ENCODE measurements around the gene MLLT3. TPM values are rescaled to one million over a fixed set of nuclear protein-coding genes. Genes with fewer than 3 reads are reported as not detected.

MLLT3 gene
- total and polyA plus RNA-seq, 2 of the 8 experiments (the other 6 are each of a cell fraction or from before 2014, with no cell fraction given), result 5.9 to 9.6 TPM

GRCh38 chr9:20349568-20349967 is 272.7 kb downstream of the MLLT3 start (continued):
- TF ChIP-seq CHD7 (IDR thresholded peaks at IDR 0.05; ENCODE audit: insufficient replicate concordance, low read length) (no peak), JUND (IDR thresholded peaks at IDR 0.05; ENCODE audit: low read length) (no peak), NRF1 (IDR thresholded peaks at IDR 0.05; ENCODE audit: low read depth, low read length) (no peak), SRF (IDR thresholded peaks at IDR 0.05; ENCODE audit: low read depth, low read length) (no peak), EGR1 (IDR thresholded peaks at IDR 0.05; ENCODE audit: borderline replicate concordance, low read depth, low read length) (no peak), RBBP5 (IDR thresholded peaks at IDR 0.05; ENCODE audit: borderline replicate concordance, low read depth, low read length) (no peak), EP300 (IDR thresholded peaks at IDR 0.05; ENCODE audit: borderline replicate concordance in 1 of 2, low read depth in 2 of 2, low read length in 2 of 2) (no peak)

Data from H1 (cell line).